HG02588 (cell line): Measurements from ENCODE around the gene PIWIL4.
"Not testable (repeated sequence)": the region's sequence is repeated elsewhere in the genome, so short reads cannot be mapped to it uniquely, and the experiment has no call there.

ENCODE experiments used
- ATAC-seq: cut with Tn5 transposase; IDR thresholded peaks from one replicate; pipeline ENCODE4 v1.9.1; 2021; ENCODE audit warnings: mild to moderate bottlenecking, moderate library complexity; ENCODE audit not compliant: unreplicated experiment

PIWIL4 gene

DNA sequence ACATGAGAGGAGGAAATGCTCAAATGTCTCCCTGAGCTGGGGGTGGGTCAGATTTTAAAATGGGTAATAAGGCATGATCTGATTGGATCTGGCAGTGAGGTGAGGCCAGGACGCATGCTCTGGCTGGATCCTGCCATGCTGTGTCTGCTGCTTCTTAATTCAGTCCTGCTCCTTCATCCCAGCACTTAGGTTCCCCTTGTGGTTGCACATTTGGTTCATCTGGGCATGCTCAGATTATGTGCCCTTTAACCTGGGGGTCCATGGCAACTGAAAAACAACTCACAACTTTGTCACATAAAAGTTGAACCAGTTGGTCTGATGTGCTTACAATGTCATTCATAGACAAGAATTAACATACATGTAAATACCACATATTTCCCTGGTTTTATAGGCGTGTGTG, 67.9 kb downstream of the PIWIL4 start:
- ATAC-seq, result no peak

DNA sequence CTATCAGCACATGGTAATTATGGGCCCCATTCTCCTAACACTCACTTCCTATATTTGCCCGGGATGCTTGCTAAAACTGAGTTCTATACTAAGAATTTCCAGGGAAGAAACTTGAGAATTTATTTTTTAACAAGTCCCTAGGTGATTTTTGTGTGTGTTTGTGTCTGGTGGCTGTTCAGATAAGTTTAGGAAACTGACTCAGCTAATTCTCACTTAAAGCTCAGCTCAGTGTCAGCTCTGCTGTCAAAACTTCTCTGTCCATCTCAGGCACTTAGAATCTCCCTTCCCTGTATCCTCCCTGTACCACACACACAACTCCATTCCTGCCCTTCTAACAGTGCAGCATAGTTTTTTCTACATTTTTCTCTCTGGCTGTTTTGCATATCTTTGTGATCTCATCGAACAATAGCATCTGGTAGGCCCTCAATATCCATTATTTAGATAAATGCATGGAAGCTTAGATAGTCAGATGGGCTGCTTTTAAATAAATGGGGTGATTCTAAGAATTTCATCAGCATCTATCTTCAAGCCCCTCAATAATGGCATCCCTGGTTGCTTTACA, 69.3 kb downstream of the PIWIL4 start:
- ATAC-seq, result no peak

DNA sequence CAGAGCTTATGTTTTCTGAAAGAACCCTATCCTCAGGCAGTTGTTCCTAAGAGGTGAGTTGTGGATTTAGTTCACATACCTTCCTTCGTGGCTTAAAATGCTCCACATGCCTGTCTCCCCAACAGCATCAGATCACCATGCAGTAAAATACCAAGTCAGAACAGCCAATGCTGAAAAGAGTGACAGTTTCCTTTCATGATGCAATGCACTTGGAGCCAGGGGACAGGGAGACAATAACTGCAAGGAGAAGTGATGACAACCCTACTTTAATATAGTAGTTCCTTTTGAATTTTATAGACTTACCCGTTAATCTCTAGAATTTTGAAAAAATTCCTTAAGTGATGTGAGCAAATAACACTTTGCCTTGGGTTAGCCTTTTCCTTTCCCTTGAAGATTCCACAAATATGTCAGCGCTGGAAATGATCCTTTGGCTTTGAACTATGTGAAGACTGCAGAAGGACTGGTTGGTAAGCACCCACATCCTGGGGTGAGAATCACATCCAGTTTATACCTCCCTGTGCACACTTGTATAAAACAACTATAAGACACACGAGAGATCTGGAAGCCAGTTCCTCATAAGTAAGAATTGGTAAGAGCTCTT, 71.2 kb downstream of the PIWIL4 start:
- ATAC-seq, result no peak

DNA sequence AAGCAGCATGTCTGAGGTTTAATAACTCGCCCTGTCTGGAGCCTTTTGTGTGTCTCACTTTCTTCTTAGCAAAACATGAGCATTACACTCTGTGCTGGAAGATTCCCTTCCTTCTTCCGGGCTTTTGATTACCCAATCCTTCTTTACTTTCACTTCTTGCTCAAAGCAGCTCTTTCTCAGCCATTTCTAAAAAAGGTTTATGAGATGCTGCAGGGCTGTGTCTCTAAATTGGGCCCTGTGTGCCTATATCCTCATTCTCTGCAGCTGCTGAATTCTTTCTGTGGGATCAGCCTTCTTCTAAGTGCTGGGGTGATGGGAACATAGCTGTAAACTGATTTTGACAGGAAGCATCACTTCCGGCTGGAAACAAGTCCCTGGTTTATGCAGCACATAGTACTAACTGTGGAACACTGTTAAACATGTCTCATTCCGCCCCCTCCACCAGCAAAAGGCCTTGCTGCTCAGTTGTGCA, 71.8 kb downstream of the PIWIL4 start:
- ATAC-seq, result no peak

DNA sequence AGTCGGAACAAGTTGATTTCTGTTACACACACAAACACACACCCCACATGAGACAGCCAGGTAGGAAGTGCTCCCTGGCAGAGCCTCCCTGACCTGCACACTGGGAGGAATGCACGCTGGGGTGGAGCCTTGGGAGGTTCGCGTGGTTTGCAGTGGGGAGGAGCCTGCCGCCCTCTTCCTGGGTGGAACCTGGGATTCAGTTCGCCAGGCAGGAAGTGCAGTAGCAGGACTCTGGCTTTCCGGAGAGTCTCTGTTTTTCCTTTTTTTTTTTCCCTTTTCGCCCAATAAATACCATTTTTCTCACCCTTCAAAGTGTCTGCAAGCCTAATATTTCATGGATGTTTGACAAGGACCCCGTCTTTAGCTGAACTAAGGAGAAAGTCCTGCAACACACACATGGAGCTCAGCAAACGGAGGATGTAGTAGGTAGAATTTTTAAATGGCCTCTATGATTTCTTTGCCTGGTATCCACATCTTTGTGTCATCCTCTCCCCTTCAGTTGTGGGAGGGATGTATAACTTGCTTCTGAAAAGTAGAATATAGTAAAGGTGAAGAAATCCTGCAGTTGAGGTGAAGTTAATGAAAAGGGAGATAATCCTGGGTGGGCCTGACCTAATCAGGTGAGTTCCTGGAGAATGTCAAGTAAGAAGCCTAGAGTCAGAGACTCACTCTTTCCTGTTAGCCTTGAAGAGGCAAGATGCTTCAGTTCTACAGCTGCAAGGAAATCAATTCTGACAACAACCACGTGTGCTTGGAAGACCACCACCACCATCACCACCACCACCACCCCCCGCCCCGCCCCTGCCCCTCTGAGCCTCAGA, 72.9 kb downstream of the PIWIL4 start:
- no peak for ATAC-seq

DNA sequence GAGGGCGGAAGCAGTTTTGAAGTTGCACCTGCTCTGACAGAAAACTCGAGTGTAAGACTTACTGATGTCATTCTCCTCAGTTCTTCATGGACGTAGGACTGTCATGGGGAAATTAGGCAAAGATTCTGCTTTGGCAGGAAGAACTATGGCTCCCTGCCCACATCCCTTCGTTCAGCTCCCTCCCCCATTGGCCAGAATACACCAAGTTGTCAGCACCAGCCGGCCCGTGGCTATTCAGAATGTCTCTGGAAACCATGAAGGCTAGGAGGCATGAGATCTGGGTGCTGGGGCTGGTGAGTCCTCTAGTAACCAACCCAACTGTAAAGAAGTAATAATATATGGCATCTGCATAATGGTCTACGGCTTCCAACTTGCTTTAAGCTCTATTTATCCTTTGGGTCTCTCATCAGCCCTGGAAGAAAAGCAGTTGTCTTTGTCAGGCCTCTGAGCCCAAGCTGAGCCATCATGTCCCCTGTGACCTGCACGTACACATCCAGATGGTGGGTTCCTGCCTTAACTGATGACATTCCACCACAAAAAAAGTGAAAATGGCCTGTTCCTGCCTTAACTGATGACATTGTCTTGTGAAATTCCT, 74.1 kb downstream of the PIWIL4 start:
- ATAC-seq, result no peak

DNA sequence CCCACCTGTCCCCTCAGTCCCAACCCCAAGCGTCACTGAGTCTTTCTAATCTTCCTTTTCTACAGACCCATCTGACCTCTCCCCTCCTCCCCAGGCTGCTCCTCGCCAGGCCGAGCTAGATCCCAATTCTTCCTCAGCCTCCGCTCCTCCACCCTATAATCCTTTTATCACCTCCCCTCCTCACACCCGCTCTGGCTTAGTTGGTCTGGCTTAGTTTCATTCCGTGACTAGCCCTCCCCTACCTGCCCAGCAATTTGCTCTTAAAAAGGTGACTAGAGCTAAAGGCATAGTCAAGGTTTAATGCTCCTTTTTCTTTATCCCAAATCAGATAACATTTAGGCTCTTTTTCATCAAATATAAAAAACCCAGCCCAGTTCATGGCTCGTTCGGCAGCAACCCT, 76.0 kb downstream of the PIWIL4 start:
- ATAC-seq, result not testable (repeated sequence)

DNA sequence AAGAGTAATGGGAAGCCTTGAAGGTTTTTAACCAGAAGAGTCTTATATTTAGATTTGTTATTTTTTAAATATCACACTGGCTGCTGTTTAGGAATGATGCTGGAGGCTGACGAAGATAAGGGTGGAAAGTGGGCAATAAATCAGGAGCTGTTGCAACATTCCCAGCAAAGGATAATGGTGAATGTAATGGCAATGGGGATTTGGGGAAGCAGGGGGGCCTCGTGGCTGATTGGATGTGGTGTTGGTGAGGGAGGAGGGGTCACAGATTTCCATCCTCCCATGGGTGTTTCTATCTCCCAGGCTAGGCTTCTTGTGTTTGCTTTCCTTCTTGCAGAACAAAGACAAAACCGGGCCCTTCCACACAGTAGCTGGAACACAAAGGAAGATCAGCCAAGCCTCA, 80.8 kb downstream of the PIWIL4 start:
- no peak for ATAC-seq

DNA sequence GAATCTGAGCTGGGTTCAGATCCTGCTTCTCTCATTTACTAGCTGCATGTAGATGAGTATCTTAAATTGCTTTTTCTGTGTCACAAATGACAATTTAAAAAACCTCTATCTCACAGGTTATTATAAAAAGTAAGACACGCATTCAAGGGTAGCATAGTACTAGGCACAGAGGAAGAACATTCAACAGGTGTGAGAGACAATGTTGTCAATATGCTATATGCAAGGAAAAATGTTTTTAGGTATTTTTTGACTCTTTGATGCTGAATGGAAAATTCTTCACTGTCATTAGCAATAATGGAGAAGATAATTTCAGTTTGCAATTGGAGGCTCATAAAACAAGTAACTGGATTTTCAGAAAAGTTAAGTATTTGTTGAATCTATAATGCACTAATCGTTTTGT, 81.6 kb downstream of the PIWIL4 start:
- ATAC-seq, result no peak

DNA sequence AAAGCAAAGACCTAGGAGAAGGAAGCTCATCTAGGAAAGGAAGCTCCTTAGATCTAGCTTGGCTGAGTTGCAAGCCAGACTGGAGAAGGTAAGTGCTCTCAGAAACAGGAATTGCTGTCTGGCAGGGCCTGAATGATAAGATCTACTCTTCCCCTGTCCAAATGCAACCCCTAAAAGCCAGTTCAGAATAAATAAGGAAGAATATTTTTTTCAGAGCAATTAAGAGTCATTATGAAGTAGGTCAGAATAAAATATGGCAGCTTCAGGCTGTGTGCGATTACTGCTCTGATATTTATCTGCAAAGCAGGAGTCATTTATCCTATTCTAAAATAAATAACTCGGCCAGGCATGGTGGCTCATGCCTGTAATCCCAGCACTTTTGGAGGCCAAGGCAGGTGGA, 82.1 kb downstream of the PIWIL4 start:
- no peak for ATAC-seq

DNA sequence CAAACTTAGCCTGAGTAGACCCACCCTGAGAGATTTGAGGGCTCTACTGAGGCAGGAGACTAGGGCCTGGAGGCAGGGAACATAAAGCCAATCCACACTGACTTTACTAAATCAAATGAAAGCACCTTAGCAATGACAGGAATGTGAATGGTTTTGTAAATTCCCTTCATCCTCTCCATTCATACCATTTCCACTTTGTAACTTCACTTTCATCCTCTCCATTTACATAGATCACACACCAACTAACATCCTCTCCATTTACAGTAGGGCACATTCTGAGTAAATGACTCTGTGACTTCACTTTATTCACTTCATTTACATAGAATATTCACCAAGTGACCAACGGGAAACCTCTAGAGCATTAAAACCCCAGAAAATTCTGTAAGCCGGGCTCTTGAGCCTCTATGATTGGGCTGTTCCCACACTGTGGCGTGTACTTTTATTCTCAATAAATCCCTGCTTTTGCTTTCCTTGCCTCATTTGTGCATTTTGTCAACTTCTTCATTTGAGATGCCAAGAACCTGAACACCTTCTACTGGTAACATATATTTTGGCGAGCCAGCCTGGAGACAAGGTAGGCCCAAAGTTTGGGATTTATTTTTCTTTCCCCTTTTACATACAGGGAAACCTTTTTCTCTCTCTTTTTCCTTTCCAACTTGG, 82.9 kb downstream of the PIWIL4 start:
- ATAC-seq, result no peak

DNA sequence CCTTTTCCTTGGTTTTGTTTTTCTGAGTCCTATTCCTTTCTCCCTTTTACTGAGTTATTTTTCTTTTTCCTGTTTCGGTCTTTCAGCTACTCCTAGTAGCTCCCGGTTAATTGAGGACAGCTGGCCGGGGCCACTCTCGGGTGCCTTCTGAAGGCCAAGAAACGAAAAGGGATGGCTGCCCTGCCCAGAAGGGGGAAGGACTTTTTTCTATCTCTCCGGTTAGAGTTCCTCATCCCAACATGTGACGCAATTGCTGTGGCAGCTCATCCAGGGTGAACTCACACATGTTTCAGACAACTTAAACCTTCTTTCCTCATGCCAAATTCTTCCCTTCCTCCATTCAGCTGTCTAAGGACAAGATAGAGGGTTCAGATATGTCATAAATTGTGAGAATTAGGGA, 83.6 kb downstream of the PIWIL4 start:
- no peak for ATAC-seq

DNA sequence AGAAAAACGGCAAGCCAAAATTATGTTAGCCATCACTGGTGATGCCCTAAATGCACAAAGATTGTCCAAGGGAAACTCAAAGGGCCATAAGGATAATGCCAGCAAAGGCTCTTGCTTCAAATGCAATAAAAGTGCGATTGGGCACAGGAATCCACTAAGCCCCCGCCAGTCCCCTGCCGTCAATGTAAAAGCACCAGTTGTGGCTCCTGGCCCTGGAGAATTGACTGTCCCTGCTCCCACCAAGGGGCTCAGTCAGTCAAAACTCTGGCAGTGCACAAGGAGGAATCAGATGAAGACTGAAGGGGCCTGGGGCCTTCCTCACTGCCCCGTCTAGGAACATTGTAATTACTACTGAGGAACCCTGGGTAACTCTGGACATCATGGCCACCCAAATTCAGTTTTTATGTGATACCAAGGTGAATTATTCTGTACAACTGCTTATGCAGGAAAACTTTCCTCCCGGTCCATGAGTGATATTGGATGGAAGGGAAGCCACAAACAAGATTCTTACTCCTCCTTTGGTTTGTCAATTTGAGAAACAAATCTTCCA, 85.6 kb downstream of the PIWIL4 start:
- ATAC-seq, result no peak

DNA sequence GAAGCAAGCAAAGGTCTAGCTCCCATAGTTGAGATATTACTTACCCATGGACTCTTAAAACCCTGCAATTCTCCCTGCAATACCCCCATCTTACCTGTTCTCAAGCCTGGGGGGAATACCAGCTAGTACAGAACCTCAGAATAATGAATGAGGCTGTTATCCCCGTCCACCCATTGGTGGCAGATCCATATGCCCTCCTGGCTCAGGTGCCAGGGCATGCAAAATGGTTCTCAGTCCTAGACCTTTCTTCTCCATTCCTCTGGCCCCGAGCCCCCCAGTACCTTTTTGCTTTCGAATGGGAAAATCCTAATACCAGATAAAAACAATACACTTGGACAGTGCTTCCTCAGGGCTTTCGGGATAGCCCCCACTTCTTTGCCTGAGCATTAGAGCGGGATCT, 86.4 kb downstream of the PIWIL4 start:
- no peak for ATAC-seq

DNA sequence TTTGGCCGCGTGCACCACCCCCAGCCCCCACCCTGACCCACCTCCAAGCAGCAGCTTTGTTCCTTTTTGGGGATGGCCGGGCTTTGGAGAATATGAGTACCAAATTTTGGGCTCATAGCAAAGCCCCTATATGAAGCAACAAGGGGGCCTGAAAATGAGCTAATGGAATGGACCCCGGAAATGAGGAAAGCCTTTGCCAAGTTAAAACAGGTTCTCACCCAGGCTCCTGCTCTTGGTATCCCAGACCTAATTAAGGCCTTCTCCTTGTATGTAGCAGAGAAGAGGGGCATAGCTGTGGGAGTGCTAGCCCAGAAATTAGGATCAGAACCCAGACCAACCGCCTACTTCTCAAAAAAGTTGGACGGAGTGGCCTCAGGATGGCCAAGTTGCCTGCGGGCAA, 87.0 kb downstream of the PIWIL4 start:
- no peak for ATAC-seq

DNA sequence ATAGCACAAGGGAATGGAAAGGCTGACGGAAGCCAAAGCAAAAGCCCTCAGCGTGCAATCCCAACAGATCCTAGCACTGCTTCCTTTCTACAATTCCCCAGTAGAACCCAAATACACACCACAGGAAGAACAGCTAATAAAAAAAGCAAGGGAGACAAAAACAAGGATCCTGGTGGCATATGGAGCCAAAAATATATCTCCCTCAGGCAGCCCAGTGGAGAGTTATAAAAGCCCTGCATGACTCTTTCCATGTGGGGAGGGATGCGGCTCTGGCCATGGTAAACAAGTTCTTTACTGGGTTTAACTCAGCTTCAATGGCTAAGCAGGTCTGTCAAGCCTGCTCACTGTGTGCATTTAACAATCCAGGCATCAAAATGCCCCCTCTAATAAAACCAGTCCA, 88.1 kb downstream of the PIWIL4 start:
- no peak for ATAC-seq

DNA sequence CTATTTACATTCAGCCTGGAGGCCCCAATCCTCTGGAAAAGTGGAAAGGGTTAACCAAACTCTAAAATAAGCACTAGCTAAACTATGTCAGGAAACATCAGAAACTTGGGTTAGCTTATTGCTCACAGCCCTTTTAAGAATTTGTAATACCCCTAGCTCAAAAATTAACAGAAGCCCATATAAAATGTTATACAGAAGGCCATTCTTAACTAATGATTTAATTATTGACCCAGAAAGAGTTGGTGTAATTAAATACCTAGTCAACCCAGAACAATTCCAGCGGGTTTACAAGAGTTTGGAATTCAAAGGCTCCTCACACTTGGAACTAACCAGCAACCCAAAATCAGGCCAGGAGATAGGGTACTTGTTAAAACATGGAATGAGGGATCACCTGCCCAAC, 88.8 kb downstream of the PIWIL4 start:
- no peak for ATAC-seq

DNA sequence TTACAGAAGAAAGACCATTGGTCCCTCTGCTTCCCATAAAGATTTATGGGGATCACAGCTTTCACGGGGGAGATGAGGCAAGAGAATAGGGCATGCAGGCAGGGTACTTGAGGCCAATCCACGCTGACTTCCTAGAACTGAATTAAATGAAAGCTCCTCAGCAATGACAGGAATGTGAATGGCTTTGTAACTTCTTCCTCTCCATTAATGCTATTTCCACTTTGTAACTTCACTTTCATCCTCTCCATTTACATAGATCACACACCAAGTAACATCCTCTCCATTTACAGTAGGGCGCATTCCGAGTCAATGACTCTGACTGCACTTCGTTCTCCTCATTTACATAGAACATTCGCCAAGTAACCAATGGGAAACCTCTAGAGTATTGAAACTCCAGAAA, 89.8 kb downstream of the PIWIL4 start:
- no peak for ATAC-seq

DNA sequence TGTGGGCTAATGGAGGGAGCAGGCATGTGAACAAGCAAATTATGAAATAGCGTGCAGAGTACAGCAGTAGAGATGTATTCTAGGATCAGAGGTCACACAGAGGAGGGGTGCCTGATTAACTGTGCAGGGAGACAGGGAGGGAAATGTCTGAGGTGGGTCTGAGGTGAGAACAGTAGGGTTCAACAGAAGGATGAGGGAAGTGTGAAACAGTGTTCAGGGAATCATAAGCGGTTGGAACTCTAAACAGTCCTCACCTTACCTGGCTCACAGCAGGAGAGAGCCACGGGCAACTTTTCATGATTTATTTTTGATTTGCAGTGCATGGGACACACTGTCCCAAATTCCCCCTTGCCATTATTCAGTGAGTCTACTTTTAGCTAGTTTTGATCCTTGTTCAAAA, 90.5 kb downstream of the PIWIL4 start:
- ATAC-seq, result no peak

DNA sequence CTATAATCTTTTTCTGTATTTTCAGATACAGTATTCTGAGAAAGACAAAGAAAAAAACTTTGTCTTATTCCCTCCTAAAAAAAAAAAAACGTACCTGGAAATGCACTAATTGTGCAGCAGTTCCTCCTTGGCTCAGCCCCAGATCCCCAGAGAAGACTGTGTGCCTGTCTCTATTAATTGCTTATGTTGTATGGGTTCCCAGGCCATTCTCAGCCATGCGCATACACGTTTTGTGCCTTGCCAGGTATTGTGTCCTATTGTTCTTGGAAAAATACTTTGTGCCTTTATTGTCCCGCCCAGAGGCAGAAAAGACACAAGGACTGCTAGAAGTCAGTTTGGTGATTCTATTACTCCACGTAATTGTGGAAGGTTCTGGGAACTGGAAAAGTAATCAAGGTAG, 91.2 kb downstream of the PIWIL4 start:
- ATAC-seq, result no peak

DNA sequence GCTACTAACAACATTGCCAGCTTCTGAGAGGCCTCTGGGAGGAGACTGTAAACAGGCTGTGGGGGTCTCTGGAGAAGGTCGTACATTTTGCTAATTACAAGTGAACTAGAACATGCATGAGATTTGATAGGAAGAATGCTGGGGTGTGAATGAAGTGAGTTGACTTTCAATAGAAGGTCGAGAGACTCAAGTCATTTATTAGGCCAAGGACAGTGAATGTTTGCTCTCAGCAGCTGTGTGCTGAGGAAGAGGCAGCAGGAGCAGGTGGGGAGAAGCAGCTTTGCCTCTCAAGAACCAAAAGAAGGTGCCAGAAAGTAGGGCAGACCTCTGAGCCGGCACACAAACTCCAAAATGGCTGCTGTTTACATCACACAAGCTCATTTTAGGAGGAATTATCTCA, 91.7 kb downstream of the PIWIL4 start:
- ATAC-seq, result no peak
